Ishikawa (cell line): ENCODE results near the gene KIAA1549.

Source experiments
- CEBPB ChIP-seq: IDR thresholded peaks from 2 replicates; pipeline ENCODE4 v1.6.1; 2012
- CREB1 ChIP-seq: IDR thresholded peaks from 2 replicates; pipeline ENCODE4 v1.6.1; 2012; ENCODE audit warnings: low read depth
- EGR1 ChIP-seq: IDR thresholded peaks from 2 replicates; pipeline ENCODE4 v1.6.1; 2012
- EP300 ChIP-seq: IDR thresholded peaks from 2 replicates; pipeline ENCODE4 v1.6.1; 2012; ENCODE audit warnings: borderline replicate concordance
- FOXM1 ChIP-seq: IDR thresholded peaks from 2 replicates; pipeline ENCODE4 v1.6.1; 2012; ENCODE audit warnings: low read depth, borderline replicate concordance
- NFIC ChIP-seq: IDR thresholded peaks from 2 replicates; pipeline ENCODE4 v1.6.1; 2012
- RAD21 ChIP-seq: IDR thresholded peaks from 2 replicates; pipeline ENCODE4 v1.6.1; 2012; ENCODE audit warnings: low read depth
- REST ChIP-seq: IDR thresholded peaks from 2 replicates; pipeline ENCODE4 v1.6.1; 2012; ENCODE audit warnings: low read depth, mild to moderate bottlenecking
- TAF1 ChIP-seq: IDR thresholded peaks from 2 replicates; pipeline ENCODE4 v1.6.1; 2012; ENCODE audit warnings: low read depth, mild to moderate bottlenecking
- TCF12 ChIP-seq: IDR thresholded peaks from 2 replicates; pipeline ENCODE4 v1.6.1; 2012; ENCODE audit warnings: low read depth
- TEAD4 ChIP-seq: IDR thresholded peaks from 2 replicates; pipeline ENCODE4 v1.6.1; 2012
- USF1 ChIP-seq: IDR thresholded peaks from 2 replicates; pipeline ENCODE4 v1.6.1; 2012
- YY1 ChIP-seq: IDR thresholded peaks from 2 replicates; pipeline ENCODE4 v1.6.1; 2012; ENCODE audit warnings: low read depth
- ZBTB7A ChIP-seq: IDR thresholded peaks from 2 replicates; pipeline ENCODE4 v1.6.1; 2012; ENCODE audit warnings: low read depth
- TF ChIP-seq, protein P1 (sequence below): IDR thresholded peaks from 2 replicates; pipeline ENCODE4 v1.6.1; 2012

KIAA1549 gene

GRCh38 chr7:138981332-138982203 lies at the start of gene KIAA1549:
KIAA1549 (minus strand) TSS chr7:138981389; CDS start chr7:138981269, 120 bp downstream.
- TF ChIP-seq RAD21, result no peak; the same call in 1 of the 2 replicates
- no peak for TF ChIP-seq NFIC
- TF ChIP-seq REST, result no peak
- TF ChIP-seq TAF1, result no peak; the same call in 1 of the 2 replicates
- TF ChIP-seq TEAD4, result no peak
- no peak for TF ChIP-seq TCF12
- TF ChIP-seq CEBPB, result no peak
- no peak for TF ChIP-seq FOXM1
- TF ChIP-seq CREB1, result no peak
- no peak for TF ChIP-seq USF1
- TF ChIP-seq YY1, result no peak
- TF ChIP-seq ZBTB7A, result peak; percentile 83
- TF ChIP-seq EP300, result no peak
- TF ChIP-seq, protein P1, sequence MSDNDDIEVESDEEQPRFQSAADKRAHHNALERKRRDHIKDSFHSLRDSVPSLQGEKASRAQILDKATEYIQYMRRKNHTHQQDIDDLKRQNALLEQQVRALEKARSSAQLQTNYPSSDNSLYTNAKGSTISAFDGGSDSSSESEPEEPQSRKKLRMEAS, result peak; percentile 16; the same call in 1 of the 2 replicates
- peak; percentile 44; the same call in 1 of the 2 replicates for TF ChIP-seq EGR1

DNA sequence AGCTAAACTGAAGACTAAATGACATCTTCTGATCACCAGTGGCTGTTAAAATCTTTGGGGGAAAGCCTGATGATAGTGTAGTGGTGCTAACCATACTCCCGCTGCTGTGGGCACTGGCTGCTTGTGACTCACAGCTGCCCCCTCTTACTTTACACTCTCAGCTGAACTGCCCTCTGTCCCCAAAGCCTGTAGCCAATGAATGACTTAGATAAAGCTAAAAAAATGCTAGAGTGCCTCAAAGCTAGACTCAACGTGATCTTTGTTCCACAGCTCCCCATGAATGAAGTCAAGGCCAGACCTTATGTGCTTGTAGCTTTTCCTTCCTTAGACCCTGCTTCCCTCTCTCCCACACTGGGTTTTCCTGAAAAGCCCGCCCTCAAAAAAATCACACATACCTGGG lies 48.2 kb upstream of the KIAA1549 start:
- TF ChIP-seq, protein P1, result no peak
- no peak for TF ChIP-seq RAD21
- no peak for TF ChIP-seq YY1
- no peak for TF ChIP-seq TEAD4
- TF ChIP-seq ZBTB7A, result no peak
- TF ChIP-seq REST, result no peak
- TF ChIP-seq NFIC, result no peak

- TF ChIP-seq REST (no peak), TAF1 (no peak), CEBPB (no peak), CREB1 (no peak), FOXM1 (no peak), TCF12 (no peak), NFIC (no peak), TEAD4 (no peak)
Observed at GRCh38 chr7:139026551-139026950, 45.4 kb upstream of the KIAA1549 start.

DNA sequence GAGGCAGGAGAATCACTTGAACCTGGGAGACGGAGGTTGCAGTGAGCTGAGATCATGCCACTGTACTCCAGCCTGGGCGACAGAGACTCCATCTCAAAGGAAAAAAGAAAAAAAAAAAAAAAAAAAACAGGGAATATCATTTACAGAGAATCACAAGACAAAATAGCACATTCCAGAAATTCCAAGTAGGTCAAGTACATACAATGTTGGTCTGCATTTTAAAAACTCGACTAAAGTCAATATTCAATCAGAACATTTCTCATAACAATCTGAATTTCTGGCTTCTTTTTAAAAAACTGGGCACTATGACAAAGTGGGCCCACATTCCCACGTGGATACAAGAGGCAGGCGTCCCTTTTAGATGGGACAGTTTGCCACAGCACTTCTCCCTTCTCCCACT lies 41.9 kb upstream of the KIAA1549 start:
- TF ChIP-seq EGR1 (no peak), TAF1 (no peak), EP300 (no peak), TEAD4 (no peak), YY1 (no peak), ZBTB7A (no peak)
- TF ChIP-seq, protein P1, result no peak

DNA sequence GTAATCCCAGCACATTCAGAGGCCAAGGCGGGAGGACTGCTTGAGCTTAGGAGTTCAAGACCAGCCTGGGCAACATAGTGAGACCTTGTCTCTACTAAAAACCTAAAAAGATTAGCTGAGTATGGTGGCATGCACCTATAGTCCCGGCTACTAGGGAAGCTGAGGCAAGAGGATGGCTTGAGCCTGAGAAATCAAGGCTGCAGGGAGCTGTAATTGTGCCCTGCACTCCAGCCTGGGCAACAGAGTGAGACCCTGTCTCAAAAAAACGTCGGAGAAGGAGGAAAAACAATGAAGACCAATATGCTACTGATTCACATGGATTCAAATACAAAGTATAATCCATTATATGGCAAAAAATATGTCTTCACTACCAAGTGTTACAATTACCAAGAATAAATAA lies 41.1 kb upstream of the KIAA1549 start:
- TF ChIP-seq CEBPB (no peak), ZBTB7A (no peak), YY1 (no peak), RAD21 (no peak), FOXM1 (no peak), REST (no peak), EGR1 (no peak), TCF12 (no peak), CREB1 (no peak), EP300 (no peak), NFIC (no peak), USF1 (no peak), TEAD4 (no peak), TAF1 (no peak)
- TF ChIP-seq, protein P1, result no peak
